Measurements from ENCODE around the gene POC1A.

DNA sequence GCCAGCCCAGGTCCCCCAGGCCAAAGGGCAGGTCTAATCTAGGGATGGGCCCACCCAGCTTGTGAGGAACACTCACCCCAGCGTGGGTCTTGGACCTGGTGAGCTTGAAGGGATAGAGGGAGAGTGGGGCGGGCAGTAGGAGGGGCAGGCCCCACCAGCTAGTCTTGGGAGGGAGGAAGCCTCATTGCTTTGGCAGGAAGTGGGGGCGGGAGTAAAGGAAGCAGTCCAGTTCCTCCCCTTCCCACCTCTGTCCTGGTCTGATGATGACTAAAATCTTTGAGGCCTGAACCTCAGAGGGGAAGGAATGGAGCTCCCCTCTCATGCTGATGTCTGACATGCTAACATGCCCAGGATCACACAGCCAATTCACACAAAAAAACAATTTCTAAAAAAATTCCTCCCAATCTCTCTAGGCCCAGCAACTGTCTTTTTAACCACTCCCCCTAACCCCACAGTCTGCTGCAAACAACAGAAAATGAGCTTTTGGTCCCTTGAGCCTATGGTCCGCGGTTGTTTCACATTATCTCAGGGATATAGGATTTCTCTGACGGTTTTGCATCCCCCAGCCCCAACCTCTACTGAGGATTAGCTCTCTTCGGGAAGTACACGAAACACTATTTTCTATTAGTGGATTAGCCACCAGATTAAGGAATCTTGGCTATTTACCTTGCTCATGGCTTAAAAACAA lies 67.1 kb downstream of the POC1A start:
- TF ChIP-seq, protein P1, sequence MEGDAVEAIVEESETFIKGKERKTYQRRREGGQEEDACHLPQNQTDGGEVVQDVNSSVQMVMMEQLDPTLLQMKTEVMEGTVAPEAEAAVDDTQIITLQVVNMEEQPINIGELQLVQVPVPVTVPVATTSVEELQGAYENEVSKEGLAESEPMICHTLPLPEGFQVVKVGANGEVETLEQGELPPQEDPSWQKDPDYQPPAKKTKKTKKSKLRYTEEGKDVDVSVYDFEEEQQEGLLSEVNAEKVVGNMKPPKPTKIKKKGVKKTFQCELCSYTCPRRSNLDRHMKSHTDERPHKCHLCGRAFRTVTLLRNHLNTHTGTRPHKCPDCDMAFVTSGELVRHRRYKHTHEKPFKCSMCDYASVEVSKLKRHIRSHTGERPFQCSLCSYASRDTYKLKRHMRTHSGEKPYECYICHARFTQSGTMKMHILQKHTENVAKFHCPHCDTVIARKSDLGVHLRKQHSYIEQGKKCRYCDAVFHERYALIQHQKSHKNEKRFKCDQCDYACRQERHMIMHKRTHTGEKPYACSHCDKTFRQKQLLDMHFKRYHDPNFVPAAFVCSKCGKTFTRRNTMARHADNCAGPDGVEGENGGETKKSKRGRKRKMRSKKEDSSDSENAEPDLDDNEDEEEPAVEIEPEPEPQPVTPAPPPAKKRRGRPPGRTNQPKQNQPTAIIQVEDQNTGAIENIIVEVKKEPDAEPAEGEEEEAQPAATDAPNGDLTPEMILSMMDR (conservative IDR thresholded peaks at IDR 0.05 in 1 of 2, IDR thresholded peaks at IDR 0.05 in 1 of 2; ENCODE audit: low read depth in 1 of 2, low read length in 2 of 2): no peak
- no peak for TF ChIP-seq EZH2 (IDR thresholded peaks at IDR 0.05; ENCODE audit: low read length, missing control alignments)

All from fibroblast of lung (primary cell).